Kidney epithelial cell (primary cell): ENCODE data around the gene RTP5. TPM values are rescaled to one million over a fixed set of nuclear protein-coding genes. Genes with fewer than 3 reads are reported as not detected.

Source experiments
- DNase-seq: peaks from one replicate; pipeline ENCODE4 v3.0.0-alpha.2; 2010; ENCODE audit warnings: low read depth
- H3K27me3 ChIP-seq: 2 replicates; pipeline ENCODE4 v1.6.0; 2011; ENCODE audit warnings: low read length; ENCODE audit not compliant: control insufficient read depth, insufficient read depth
- H3K36me3 ChIP-seq: 2 replicates; pipeline ENCODE4 v1.5.1; 2011; ENCODE audit warnings: low read length; ENCODE audit not compliant: control insufficient read depth, insufficient read depth
- H3K4me3 ChIP-seq: 2 replicates; pipeline ENCODE4 v1.5.1; 2011; ENCODE audit warnings: low read depth, mild to moderate bottlenecking, control low read depth, low read length
- total RNA-seq: library from RNA; depleted of rRNA; stranded (reverse); fragments of >200 nt; gene quantifications from 2 replicates; pipeline ENCODE4 v1.2.3, GENCODE V29; 2015
- TF ChIP-seq, protein P1 (sequence below): IDR thresholded peaks from 2 replicates; pipeline ENCODE4 v1.5.1; 2011; ENCODE audit warnings: mild to moderate bottlenecking, moderate library complexity, low read length, control low read depth, inconsistent platforms; ENCODE audit not compliant: insufficient read depth, poor library complexity, severe bottlenecking

Gene RTP5
- total RNA-seq, 1 donor from 2014 or later, result not detected

GRCh38 chr2:241864168-241864849 is 5.2 kb upstream of the RTP5 start:
- Histone ChIP-seq H3K36me3 (no peaks in the 10 kb centered on the region), H3K27me3 (peaks cover 62% of the 10 kb centered on the region), H3K4me3 (no peak overlapping the region)
- TF ChIP-seq, protein P1, sequence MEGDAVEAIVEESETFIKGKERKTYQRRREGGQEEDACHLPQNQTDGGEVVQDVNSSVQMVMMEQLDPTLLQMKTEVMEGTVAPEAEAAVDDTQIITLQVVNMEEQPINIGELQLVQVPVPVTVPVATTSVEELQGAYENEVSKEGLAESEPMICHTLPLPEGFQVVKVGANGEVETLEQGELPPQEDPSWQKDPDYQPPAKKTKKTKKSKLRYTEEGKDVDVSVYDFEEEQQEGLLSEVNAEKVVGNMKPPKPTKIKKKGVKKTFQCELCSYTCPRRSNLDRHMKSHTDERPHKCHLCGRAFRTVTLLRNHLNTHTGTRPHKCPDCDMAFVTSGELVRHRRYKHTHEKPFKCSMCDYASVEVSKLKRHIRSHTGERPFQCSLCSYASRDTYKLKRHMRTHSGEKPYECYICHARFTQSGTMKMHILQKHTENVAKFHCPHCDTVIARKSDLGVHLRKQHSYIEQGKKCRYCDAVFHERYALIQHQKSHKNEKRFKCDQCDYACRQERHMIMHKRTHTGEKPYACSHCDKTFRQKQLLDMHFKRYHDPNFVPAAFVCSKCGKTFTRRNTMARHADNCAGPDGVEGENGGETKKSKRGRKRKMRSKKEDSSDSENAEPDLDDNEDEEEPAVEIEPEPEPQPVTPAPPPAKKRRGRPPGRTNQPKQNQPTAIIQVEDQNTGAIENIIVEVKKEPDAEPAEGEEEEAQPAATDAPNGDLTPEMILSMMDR, result no peak
- DNase-seq, result no peak

DNA sequence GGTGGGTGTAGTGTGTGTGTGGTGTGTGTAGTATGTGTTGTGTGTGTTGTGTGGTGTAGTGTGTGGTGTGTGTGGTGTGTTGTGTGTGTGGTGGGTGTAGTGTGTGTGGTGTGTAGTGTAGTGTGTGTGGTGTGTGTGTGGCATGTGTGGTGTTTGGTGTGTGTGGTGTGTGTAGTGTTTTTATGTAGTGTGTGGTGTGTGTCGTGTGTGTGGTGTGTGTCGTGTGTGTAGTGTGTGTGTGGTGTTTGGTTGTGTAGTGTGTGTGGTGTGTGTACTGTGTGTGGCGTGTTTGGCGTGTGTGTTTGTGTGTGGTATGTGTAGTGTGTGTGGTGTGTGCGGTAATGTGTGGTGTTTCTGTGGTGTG is 4.7 kb upstream of the RTP5 start:
- Histone ChIP-seq H3K27me3 (peaks cover 61% of the 10 kb centered on the region), H3K36me3 (no peaks in the 10 kb centered on the region), H3K4me3 (no peak overlapping the region)
- DNase-seq, result no peak
- TF ChIP-seq, protein P1, result no peak

DNA sequence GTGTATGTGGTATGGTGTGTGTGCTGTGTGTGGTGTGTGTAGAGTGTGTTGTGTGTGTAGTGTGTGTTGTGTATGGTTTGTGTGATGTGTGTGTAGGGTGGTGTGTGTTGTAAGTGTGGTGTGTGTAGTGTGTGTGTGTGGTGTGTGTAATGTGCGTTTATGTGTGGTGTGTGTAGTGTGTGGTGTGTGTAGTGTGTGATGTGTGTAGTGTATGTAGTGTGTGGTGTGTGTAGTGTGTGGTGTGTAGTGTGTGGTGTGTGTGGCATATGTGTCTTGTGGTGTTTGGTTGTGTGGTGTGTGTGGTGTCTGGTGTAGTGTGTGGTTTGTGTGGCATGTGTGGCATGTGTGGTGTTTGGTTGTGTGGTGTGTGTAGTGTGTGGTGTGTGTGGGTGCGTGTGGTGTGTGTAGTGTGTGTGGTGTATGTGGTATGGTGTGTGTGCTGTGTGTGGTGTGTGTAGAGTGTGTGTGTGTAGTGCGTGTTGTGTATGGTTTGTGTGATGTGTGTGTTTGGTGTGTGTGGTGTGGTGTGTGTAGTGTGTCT is 4.0 kb upstream of the RTP5 start:
- Histone ChIP-seq H3K36me3 (no peaks in the 10 kb centered on the region), H3K4me3 (no peak overlapping the region), H3K27me3 (peaks cover 57% of the 10 kb centered on the region)
- no peak for DNase-seq
- TF ChIP-seq, protein P1, result no peak

DNA sequence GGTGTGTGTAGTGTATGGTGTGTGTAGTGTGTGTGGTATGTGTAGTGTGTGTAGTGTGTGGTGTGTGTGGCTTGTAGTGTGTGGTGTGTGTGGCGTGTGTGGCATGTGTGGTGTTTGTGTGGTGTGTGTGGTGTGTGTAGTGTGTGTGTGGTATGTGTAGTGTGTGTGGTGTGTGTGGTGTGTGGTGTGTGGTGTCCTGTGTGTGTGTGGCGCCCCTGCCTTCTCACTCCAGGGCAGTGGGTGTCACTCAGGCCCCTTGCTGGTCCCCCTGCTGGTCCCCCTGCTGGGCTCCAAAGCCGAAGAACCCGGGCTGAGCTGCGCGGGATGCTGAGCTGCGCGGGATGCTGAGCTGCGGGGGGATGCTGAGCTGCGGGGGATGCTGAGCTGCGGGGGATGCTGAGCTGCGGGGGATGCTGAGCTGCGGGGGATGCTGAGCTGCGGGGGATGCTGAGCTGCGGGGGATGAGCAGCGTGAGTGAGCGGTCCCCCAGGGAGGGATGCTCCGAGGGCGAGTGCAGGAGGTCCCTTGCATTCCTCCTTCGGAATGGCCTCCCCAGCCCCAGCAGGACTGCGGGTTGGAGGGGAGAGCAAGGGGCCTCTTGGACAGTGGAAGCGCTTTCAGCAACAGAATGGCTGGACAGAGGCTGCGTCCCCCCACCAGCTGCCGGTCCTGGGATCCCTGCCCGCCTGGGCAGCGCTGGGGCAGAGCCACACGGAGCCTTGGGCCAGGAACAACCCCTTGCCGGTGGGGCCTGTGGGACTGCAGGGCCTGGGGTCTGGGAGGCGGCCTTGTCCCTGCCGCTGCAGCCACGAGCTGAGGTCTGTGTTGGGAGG is 3.4 kb upstream of the RTP5 start:
- DNase-seq, result no peak
- TF ChIP-seq, protein P1, result no peak
- H3K36me3 ChIP-seq, result no peaks in the 10 kb centered on the region
- no peak overlapping the region for H3K4me3 ChIP-seq
- peaks cover 58% of the 10 kb centered on the region for H3K27me3 ChIP-seq

DNA sequence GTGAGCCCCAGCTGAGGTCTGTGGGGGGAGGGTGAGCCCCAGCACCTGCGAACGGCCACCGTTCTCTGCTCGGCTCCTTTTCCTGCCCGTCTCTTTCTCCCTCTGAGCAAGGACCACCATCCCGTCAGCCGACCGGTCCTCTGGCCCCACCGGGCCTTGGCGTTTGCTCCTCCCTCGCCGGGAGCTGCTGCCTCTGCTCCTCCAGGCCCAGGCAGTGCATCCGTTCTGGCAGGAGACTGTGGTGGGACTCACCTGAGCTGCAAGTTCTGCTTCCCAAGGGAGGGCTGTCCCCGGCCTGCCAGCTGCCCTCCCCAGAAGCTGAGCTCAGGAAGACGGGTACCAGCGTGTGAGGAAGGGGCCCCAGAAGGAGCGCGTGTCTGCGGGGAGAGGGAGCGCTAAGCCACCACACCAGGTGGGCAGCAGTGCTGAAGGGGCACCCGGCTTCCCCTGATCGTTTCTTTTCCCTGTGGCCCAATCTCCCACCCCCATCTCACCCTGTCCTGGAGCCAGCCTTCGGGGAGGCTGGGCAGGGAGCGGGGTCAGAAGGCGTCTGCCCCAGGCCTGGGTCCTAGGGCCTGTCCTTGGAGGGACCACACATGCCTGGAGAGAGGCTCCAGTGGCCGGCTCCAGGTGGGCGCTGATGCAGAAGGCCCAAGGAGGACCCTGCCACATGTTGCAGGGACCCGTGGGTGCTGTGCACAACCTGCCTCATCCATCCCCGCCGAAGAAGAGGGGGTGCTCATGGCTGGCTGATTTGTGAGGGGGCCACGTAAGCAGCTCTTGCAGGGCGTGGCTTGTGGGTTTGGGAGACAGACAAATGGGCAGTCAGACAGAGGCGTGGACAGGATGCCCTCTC is 2.5 kb upstream of the RTP5 start:
- TF ChIP-seq, protein P1, result no peak
- Histone ChIP-seq H3K27me3 (peaks cover 59% of the 10 kb centered on the region), H3K4me3 (no peak overlapping the region), H3K36me3 (no peaks in the 10 kb centered on the region)
- no peak for DNase-seq
